CD14-positive monocyte (primary cell): ENCODE measurements around the gene CD46. TPM values are rescaled to one million over a fixed set of nuclear protein-coding genes. Genes with fewer than 3 reads are reported as not detected.

Source experiments
- DNase-seq, 3 donors: peaks; one replicate each; pipeline ENCODE4 v3.0.0-alpha.2; 2011 to 2022
- H2AFZ ChIP-seq: 2 replicates; pipeline ENCODE4 v1.6.0; 2012; ENCODE audit warnings: mild to moderate bottlenecking, low read depth, low read length, inconsistent platforms; ENCODE audit not compliant: insufficient read depth, poor library complexity, severe bottlenecking
- H3K27ac ChIP-seq, 2 donors: 1 replicate in 1 of 2; 2 replicates in 1 of 2; pipeline ENCODE4 v1.5.1; 2012 to 2013; ENCODE audit warnings: low read length in 2 of 2, control low read depth in 1 of 2, inconsistent platforms in 1 of 2, low read depth in 1 of 2, mild to moderate bottlenecking in 1 of 2
- H3K27me3 ChIP-seq, 2 donors: one replicate each; pipeline versions ENCODE4 v1.6.0 to v1.6.1; 2011 to 2013; ENCODE audit warnings: low read length in 2 of 2; ENCODE audit not compliant: control insufficient read depth in 2 of 2, insufficient read depth in 2 of 2
- H3K36me3 ChIP-seq, 2 donors: replicated peaks in 1 of 2; 1 replicate in 1 of 2; 2 replicates in 1 of 2; pipeline versions ENCODE4 v1.5.1 to v1.6.1; 2012 to 2013; ENCODE audit warnings: low read length in 2 of 2, control low read depth in 1 of 2, inconsistent platforms in 1 of 2, mild to moderate bottlenecking in 1 of 2; ENCODE audit not compliant: insufficient read depth in 2 of 2, control insufficient read depth in 1 of 2
- H3K4me1 ChIP-seq, 2 donors: 1 replicate in 1 of 2; 2 replicates in 1 of 2; pipeline versions ENCODE4 v1.5.1 to v1.6.1; 2012 to 2013; ENCODE audit warnings: low read length in 2 of 2, control low read depth in 1 of 2, inconsistent platforms in 1 of 2, mild to moderate bottlenecking in 1 of 2, moderate library complexity in 1 of 2; ENCODE audit not compliant: insufficient read depth in 2 of 2, control insufficient read depth in 1 of 2
- H3K4me2 ChIP-seq: replicated peaks from 2 replicates; pipeline ENCODE3; 2012; ENCODE audit warnings: low read length, moderate library complexity, mild to moderate bottlenecking; ENCODE audit not compliant: poor library complexity, severe bottlenecking; ENCODE audit errors: extremely low read depth
- H3K4me3 ChIP-seq, 3 experiments: fragments of 200-600 bp in 1 of 3; sonication (generic) in 1 of 3; replicated peaks in 1 of 3; 1 replicate in 2 of 3; 2 replicates in 1 of 3; pipeline ENCODE4 v1.5.1; 2011 to 2013; ENCODE audit warnings: low read length in 3 of 3, mild to moderate bottlenecking in 3 of 3, control low read depth in 2 of 3, low read depth in 2 of 3, inconsistent platforms in 1 of 3, moderate library complexity in 1 of 3
- H3K79me2 ChIP-seq: 2 replicates; pipeline ENCODE4 v1.6.0; 2012; ENCODE audit warnings: mild to moderate bottlenecking, control low read depth, inconsistent platforms, low read length, moderate library complexity; ENCODE audit not compliant: insufficient read depth
- H3K9ac ChIP-seq: 2 replicates; pipeline ENCODE4 v1.6.0; 2017; ENCODE audit warnings: low read length, mild to moderate bottlenecking; ENCODE audit not compliant: insufficient read depth, poor library complexity, severe bottlenecking
- H3K9me3 ChIP-seq, 2 donors: replicated peaks in 1 of 2; 1 replicate in 1 of 2; 2 replicates in 1 of 2; pipeline versions ENCODE4 v1.5.1 to v1.6.1; 2012 to 2013; ENCODE audit warnings: low read length in 2 of 2, control low read depth in 1 of 2; ENCODE audit not compliant: control insufficient read depth in 1 of 2, insufficient read depth in 1 of 2
- H4K20me1 ChIP-seq: 2 replicates; pipeline ENCODE4 v1.6.0; 2012; ENCODE audit warnings: mild to moderate bottlenecking, low read length, control low read depth, moderate library complexity; ENCODE audit not compliant: insufficient read depth
- H3K27ac Mint-ChIP-seq, 7 donors: one replicate each; pipeline ENCODE4 v1.8.0; 2020; ENCODE audit warnings: mild to moderate bottlenecking in 7 of 7, mixed read lengths in 7 of 7, moderate library complexity in 6 of 7, inconsistent platforms in 2 of 7
- H3K27me3 Mint-ChIP-seq, 3 donors: one replicate each; pipeline ENCODE4 v1.8.0; 2021 to 2022; ENCODE audit warnings: low read depth in 3 of 3, mild to moderate bottlenecking in 3 of 3, mixed read lengths in 3 of 3, moderate library complexity in 3 of 3, inconsistent platforms in 1 of 3
- H3K36me3 Mint-ChIP-seq, 2 donors: one replicate each; pipeline ENCODE4 v1.8.0; 2020; ENCODE audit warnings: mixed read lengths in 2 of 2, inconsistent platforms in 1 of 2, mild to moderate bottlenecking in 1 of 2
- H3K4me1 Mint-ChIP-seq: one replicate; pipeline ENCODE4 v1.8.0; 2020; ENCODE audit warnings: mild to moderate bottlenecking, mixed read lengths
- H3K4me3 Mint-ChIP-seq, 2 donors: one replicate each; pipeline ENCODE4 v1.8.0; 2020; ENCODE audit warnings: mild to moderate bottlenecking in 2 of 2, mixed read lengths in 2 of 2, moderate library complexity in 1 of 2
- H3K9me3 Mint-ChIP-seq, 7 donors: one replicate each; pipeline ENCODE4 v1.8.0; 2020 to 2022; ENCODE audit warnings: mixed read lengths in 7 of 7, mild to moderate bottlenecking in 6 of 7, moderate library complexity in 6 of 7, inconsistent platforms in 2 of 7
- CTCF ChIP-seq: fragments of 200-600 bp; IDR thresholded peaks from one replicate; pipeline ENCODE4 v1.8.0; 2022; ENCODE audit warnings: antibody characterized with exemption, mild to moderate bottlenecking
- WGBS: methylation state at CpG from one replicate; pipeline ENCODE4 v1.1.5; 2013; ENCODE audit warnings: missing lambda C conversion rate; ENCODE audit not compliant: insufficient coverage; 5-methylcytosine and 5-hydroxymethylcytosine counted together
- intact Hi-C, 2 donors: fragments of 100-400 bp; cut with micrococcal nuclease; formaldehyde crosslinking; loops; one replicate each; pipeline versions ENCODE4 v1.15.0 to v1.15.1; 2023
- polyA plus RNA-seq, 3 donors: library from polyadenylated mRNA; depleted of rRNA in 1 of 3; unstranded in 2 of 3; stranded (reverse) in 1 of 3; fragments of 300-500 nt in 2 of 3; fragments of >200 nt in 1 of 3; fragmentation: Illumina TruSeq in 2 of 3; gene quantifications; 1 replicate in 2 of 3; 2 replicates in 1 of 3; pipeline ENCODE4 v1.2.3, GENCODE V29; 2012 to 2021

The CD46 gene
- polyA plus RNA-seq, 3 donors = 139 to 259 (median 210) TPM

GRCh38 chr1:207747627-207748492 is 4.0 kb upstream of the CD46 start:
- no peak for TF ChIP-seq CTCF
- Mint-ChIP-seq H3K27me3 (no peaks in the 10 kb centered on the region), H3K36me3 (peaks cover 0 to 1% of the 10 kb centered on the region in 2 donors), H3K27ac (no peak overlapping the region), H3K4me1 (peaks cover 25% of the 10 kb centered on the region), H3K4me3 (no peak overlapping the region), H3K9me3 (peaks cover 0 to 3% (median 0%) of the 10 kb centered on the region in 7 donors)
- no peak for DNase-seq
- intact Hi-C loops = no loop called here
- Histone ChIP-seq H3K36me3 (no peaks in the 10 kb centered on the region), H4K20me1 (peaks cover 2% of the 10 kb centered on the region), H3K27ac (no peak overlapping the region), H3K4me1 (peaks cover 22 to 25% of the 10 kb centered on the region in 2 donors), H3K27me3 (no peaks in the 10 kb centered on the region), H3K9me3 (no peaks in the 10 kb centered on the region), H3K79me2 (peaks cover 10% of the 10 kb centered on the region), H3K9ac (no peak overlapping the region), H3K4me2 (no peak overlapping the region), H2AFZ (no peak overlapping the region), H3K4me3 (no peak overlapping the region)
- WGBS = 98% methylated on average over 6 of the region's 15 CpGs

GRCh38 chr1:207748737-207749528 is 2.9 kb upstream of the CD46 start:
- H3K4me3 ChIP-seq = no peak overlapping the region
- no peak overlapping the region for H3K4me2 ChIP-seq
- H3K36me3 Mint-ChIP-seq = peaks cover 0 to 4% of the 10 kb centered on the region in 2 donors
- H3K27me3 ChIP-seq = no peaks in the 10 kb centered on the region
- peaks cover 25% of the 10 kb centered on the region for H3K4me1 Mint-ChIP-seq
- TF ChIP-seq CTCF = no peak
- H3K4me1 ChIP-seq = peaks cover 23 to 25% of the 10 kb centered on the region in 2 donors
- peaks cover 8% of the 10 kb centered on the region for H4K20me1 ChIP-seq
- H2AFZ ChIP-seq = peak overlapping the region; percentile 0
- peaks cover 0 to 3% (median 0%) of the 10 kb centered on the region in 7 donors for H3K9me3 Mint-ChIP-seq
- no peak for DNase-seq
- WGBS = no CpG with 5 or more reads among the region's 2 CpGs
- no peaks in the 10 kb centered on the region for H3K9me3 ChIP-seq
- intact Hi-C loops = no loop called here
- no peak overlapping the region for H3K27ac ChIP-seq
- H3K4me3 Mint-ChIP-seq = no peak overlapping the region
- no peaks in the 10 kb centered on the region for H3K36me3 ChIP-seq
- H3K27ac Mint-ChIP-seq = peak overlapping the region in 1 of 7 donors; percentile 26
- H3K79me2 ChIP-seq = peaks cover 21% of the 10 kb centered on the region
- no peaks in the 10 kb centered on the region for H3K27me3 Mint-ChIP-seq
- H3K9ac ChIP-seq = no peak overlapping the region
